Hepatocyte (in vitro differentiated cells): ENCODE measurements around the gene CHRD. TPM values are rescaled to one million over a fixed set of nuclear protein-coding genes. Genes with fewer than 3 reads are reported as not detected.

ENCODE experiments used
- DNase-seq: peaks from one replicate; pipeline ENCODE4 v3.0.0-alpha.2; 2016; ENCODE audit warnings: low spot score
- H2AFZ ChIP-seq: fragments of 200-600 bp; sonication (generic); 2 replicates; pipeline ENCODE4 v1.6.0; 2016; ENCODE audit warnings: antibody characterized with exemption, mild to moderate bottlenecking
- H3K27ac ChIP-seq: fragments of 200-600 bp; sonication (generic); 2 replicates; pipeline ENCODE4 v1.5.1; 2016; ENCODE audit warnings: mild to moderate bottlenecking
- H3K27me3 ChIP-seq: fragments of 200-600 bp; sonication (generic); 2 replicates; pipeline ENCODE4 v1.6.1; 2016
- H3K36me3 ChIP-seq: fragments of 200-600 bp; sonication (generic); replicated peaks from 2 replicates; pipeline ENCODE4 v1.5.1; 2016; ENCODE audit warnings: low read depth; ENCODE audit not compliant: insufficient read depth
- H3K4me1 ChIP-seq: fragments of 200-600 bp; sonication (generic); 2 replicates; pipeline ENCODE4 v1.5.1; 2016; ENCODE audit warnings: mild to moderate bottlenecking, moderate library complexity; ENCODE audit not compliant: insufficient read depth
- H3K4me2 ChIP-seq: fragments of 200-600 bp; sonication (generic); 2 replicates; pipeline ENCODE4 v1.6.0; 2016
- H3K4me3 ChIP-seq: fragments of 200-600 bp; sonication (generic); 2 replicates; pipeline ENCODE4 v1.5.1; 2016; ENCODE audit warnings: mild to moderate bottlenecking
- H3K79me2 ChIP-seq: fragments of 200-600 bp; sonication (generic); 2 replicates; pipeline ENCODE4 v1.6.0; 2017; ENCODE audit warnings: mild to moderate bottlenecking
- H3K9me2 ChIP-seq: fragments of 200-600 bp; sonication (generic); replicated peaks from 2 replicates; pipeline ENCODE4 v1.6.0; 2017; ENCODE audit warnings: mild to moderate bottlenecking; ENCODE audit not compliant: insufficient read depth
- H3K9me3 ChIP-seq: fragments of 200-600 bp; sonication (generic); 2 replicates; pipeline ENCODE4 v1.5.1; 2016; ENCODE audit warnings: low read depth, mild to moderate bottlenecking
- H4K20me1 ChIP-seq: fragments of 200-600 bp; sonication (generic); 2 replicates; pipeline ENCODE4 v1.6.0; 2016; ENCODE audit warnings: mild to moderate bottlenecking; ENCODE audit not compliant: insufficient read depth, poor library complexity, severe bottlenecking
- EZH2 ChIP-seq: fragments of 200-600 bp; sonication (generic); IDR thresholded peaks from 2 replicates; pipeline ENCODE4 v1.6.1; 2016; ENCODE audit warnings: antibody characterized with exemption, mild to moderate bottlenecking, borderline replicate concordance
- EZH2phosphoT487 ChIP-seq: fragments of 200-600 bp; sonication (generic); IDR thresholded peaks from one replicate; pipeline ENCODE4 v1.6.1; 2018; ENCODE audit warnings: antibody characterized with exemption, mild to moderate bottlenecking, low read depth, moderate library complexity; ENCODE audit not compliant: unreplicated experiment, severe bottlenecking
- WGBS: methylation state at CpG from one replicate; pipeline ENCODE4 v1.1.6; 2016; ENCODE audit warnings: low lambda C conversion rate; ENCODE audit errors: missing lambda C conversion rate; 5-methylcytosine and 5-hydroxymethylcytosine counted together
- polyA plus RNA-seq: library from polyadenylated mRNA; unstranded; fragments of >200 nt; fragmentation: Nextera tagmentation; extraction: Ambion mirVana; gene quantifications from 2 replicates; pipeline ENCODE4 v1.2.1, GENCODE V29; 2016
- total RNA-seq: library from RNA; depleted of rRNA; stranded (reverse); fragments of >200 nt; gene quantifications from 2 replicates; pipeline ENCODE4 v1.2.3, GENCODE V29; 2014
- TF ChIP-seq, protein P1 (sequence below): fragments of 200-600 bp; sonication (generic); IDR thresholded peaks from 2 replicates; pipeline ENCODE4 v1.5.1; 2016; ENCODE audit warnings: antibody characterized with exemption, mild to moderate bottlenecking; ENCODE audit not compliant: poor library complexity

CHRD gene
- total RNA-seq (13.6 and 15.0 TPM in 2 replicates), polyA plus RNA-seq (13.3 and 16.1 TPM in 2 replicates)

DNA sequence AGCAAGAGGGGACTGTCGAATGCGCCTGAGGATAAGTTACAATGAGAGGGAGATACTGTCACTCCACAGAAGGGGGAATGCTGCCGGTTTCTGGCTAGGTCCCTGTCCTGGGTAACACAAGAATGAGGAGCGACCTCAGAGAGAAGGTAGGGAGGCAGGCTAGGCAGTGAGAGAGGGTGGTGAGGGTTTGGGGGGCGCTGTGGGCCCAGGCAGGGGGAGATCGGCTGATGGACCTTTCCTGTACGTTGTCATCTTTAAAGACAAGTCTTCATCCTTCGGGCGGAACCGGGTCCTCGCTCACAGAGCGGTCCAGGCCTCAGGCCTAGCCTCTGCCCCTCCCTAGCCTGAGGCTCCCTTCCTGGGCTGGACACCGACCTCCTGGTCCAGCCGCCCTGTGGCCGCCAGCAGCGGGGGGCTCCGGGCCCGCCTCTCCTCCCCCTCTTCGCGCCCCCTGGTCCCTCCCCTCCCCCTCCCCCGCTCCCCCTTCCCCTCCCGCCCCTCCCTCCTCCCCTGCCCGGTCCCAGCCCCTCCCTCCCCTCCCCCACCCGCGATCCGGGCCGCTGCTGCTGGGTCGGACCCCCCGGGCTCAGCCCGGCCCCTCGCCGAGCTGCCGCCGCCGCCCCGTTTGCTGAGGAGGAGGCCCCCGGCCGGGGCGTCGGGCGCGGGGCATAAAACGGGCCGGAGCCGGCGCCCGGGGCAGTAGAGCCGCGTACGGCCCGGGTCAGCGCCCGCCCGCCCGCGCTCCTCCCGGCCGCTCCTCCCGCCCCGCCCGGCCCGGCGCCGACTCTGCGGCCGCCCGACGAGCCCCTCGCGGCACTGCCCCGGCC lies at the start of gene CHRD:
CHRD (plus strand) TSS at position 697 of the 827 bp plus-strand sequence. CDS start 265 bp downstream, outside the sequence.
- Histone ChIP-seq H3K79me2 (no peaks in the 10 kb centered on the region), H3K27me3 (peaks cover 15% of the 10 kb centered on the region), H3K4me1 (peaks cover 20% of the 10 kb centered on the region), H2AFZ (peak within 1 kb of the TSS; percentile 25), H3K4me2 (peak within 1 kb of the TSS; percentile 92), H3K27ac (peak within 1 kb of the TSS; percentile 11), H3K9me3 (no peaks in the 10 kb centered on the region), H3K4me3 (peak within 1 kb of the TSS; percentile 67), H3K36me3 (no peaks in the 10 kb centered on the region), H4K20me1 (no peaks in the 10 kb centered on the region), H3K9me2 (no peaks in the 10 kb centered on the region)
- WGBS = 46% methylated on average over 5 of the region's 71 CpGs
- TF ChIP-seq EZH2 (no peak), EZH2phosphoT487 (no peak)
- TF ChIP-seq, protein P1, sequence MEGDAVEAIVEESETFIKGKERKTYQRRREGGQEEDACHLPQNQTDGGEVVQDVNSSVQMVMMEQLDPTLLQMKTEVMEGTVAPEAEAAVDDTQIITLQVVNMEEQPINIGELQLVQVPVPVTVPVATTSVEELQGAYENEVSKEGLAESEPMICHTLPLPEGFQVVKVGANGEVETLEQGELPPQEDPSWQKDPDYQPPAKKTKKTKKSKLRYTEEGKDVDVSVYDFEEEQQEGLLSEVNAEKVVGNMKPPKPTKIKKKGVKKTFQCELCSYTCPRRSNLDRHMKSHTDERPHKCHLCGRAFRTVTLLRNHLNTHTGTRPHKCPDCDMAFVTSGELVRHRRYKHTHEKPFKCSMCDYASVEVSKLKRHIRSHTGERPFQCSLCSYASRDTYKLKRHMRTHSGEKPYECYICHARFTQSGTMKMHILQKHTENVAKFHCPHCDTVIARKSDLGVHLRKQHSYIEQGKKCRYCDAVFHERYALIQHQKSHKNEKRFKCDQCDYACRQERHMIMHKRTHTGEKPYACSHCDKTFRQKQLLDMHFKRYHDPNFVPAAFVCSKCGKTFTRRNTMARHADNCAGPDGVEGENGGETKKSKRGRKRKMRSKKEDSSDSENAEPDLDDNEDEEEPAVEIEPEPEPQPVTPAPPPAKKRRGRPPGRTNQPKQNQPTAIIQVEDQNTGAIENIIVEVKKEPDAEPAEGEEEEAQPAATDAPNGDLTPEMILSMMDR = no peak
- peak; percentile 34 for DNase-seq

GRCh38 chr3:184332370-184333090 lies 47.3 kb upstream of the CHRD start:
- peak overlapping the region; percentile 100 for H3K27ac ChIP-seq
- no peak overlapping the region for H3K4me3 ChIP-seq
- no peak for TF ChIP-seq EZH2phosphoT487
- TF ChIP-seq, protein P1 = no peak
- no peak for TF ChIP-seq EZH2
- WGBS = 82% methylated on average over 10 of the region's 10 CpGs
- H3K27me3 ChIP-seq = no peaks in the 10 kb centered on the region
- DNase-seq = no peak
- peaks cover 19% of the 10 kb centered on the region for H3K79me2 ChIP-seq
- H2AFZ ChIP-seq = no peak overlapping the region
- no peaks in the 10 kb centered on the region for H3K9me2 ChIP-seq
- peaks cover 31% of the 10 kb centered on the region for H4K20me1 ChIP-seq
- no peaks in the 10 kb centered on the region for H3K9me3 ChIP-seq
- peaks cover 11% of the 10 kb centered on the region for H3K4me1 ChIP-seq
- no peaks in the 10 kb centered on the region for H3K36me3 ChIP-seq
- H3K4me2 ChIP-seq = no peak overlapping the region

DNA sequence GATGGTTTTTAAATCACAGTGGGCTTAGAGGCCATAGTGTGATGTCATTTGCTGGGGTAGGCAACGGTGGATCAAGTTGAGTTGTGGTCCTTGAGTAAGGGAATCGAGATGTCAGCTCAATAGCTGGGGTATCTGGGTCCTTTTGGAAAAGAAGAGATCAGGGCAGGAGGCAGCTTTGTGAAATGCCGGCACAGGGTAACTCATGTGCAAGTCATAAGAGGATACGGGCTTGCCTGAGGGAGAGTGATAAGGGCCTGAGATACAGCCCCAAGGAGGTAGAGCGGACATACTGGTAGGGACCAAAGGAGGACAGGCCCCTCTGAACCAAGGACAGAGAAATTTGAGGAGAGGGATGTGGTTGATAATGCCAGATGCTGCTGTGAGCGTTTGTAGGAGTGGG lies 46.7 kb upstream of the CHRD start:
- 95% methylated on average over 6 of the region's 6 CpGs for whole genome bisulfite sequencing
- no peaks in the 10 kb centered on the region for H3K36me3 ChIP-seq

More for the DNA sequence above, 46.7 kb upstream of the CHRD start:
- no peaks in the 10 kb centered on the region for H3K9me3 ChIP-seq
- peak overlapping the region; percentile 100 for H3K27ac ChIP-seq
- H3K79me2 ChIP-seq = peaks cover 25% of the 10 kb centered on the region
- H3K4me3 ChIP-seq = no peak overlapping the region
- H3K9me2 ChIP-seq = no peaks in the 10 kb centered on the region
- H3K4me1 ChIP-seq = peaks cover 12% of the 10 kb centered on the region
- no peaks in the 10 kb centered on the region for H3K27me3 ChIP-seq
- no peak for DNase-seq
- no peak overlapping the region for H2AFZ ChIP-seq
- H4K20me1 ChIP-seq = peaks cover 31% of the 10 kb centered on the region
- H3K4me2 ChIP-seq = no peak overlapping the region
- no peak for TF ChIP-seq EZH2
- TF ChIP-seq, protein P1 = no peak
- TF ChIP-seq EZH2phosphoT487 = no peak
